MM.1S (cell line): Measurements from ENCODE around the gene SLC29A1.

Source experiments
- DNase-seq: peaks from one replicate; pipeline ENCODE4 v3.0.0-alpha.2; 2015
- H2AFZ ChIP-seq: fragments of 300-600 bp; sonication (generic); 2 replicates; pipeline ENCODE4 v1.6.0; 2016; ENCODE audit warnings: antibody characterized with exemption, low read length
- H3F3A ChIP-seq: fragments of 300-600 bp; sonication (generic); 2 replicates; pipeline ENCODE4 v1.6.1; 2016; ENCODE audit warnings: mild to moderate bottlenecking, antibody characterized with exemption, low read length, moderate library complexity, mixed read lengths; ENCODE audit not compliant: insufficient read depth
- H3K27ac ChIP-seq: fragments of 300-600 bp; sonication (generic); 2 replicates; pipeline ENCODE4 v1.5.1; 2016; ENCODE audit warnings: mild to moderate bottlenecking, low read length
- H3K27me3 ChIP-seq: fragments of 300-600 bp; sonication (generic); replicated peaks from 2 replicates; pipeline ENCODE4 v1.6.0; 2016; ENCODE audit warnings: low read length; ENCODE audit not compliant: insufficient read depth
- H3K36me3 ChIP-seq: fragments of 300-600 bp; sonication (generic); replicated peaks from 2 replicates; pipeline ENCODE4 v1.6.1; 2016; ENCODE audit warnings: mild to moderate bottlenecking, low read length, mixed read lengths; ENCODE audit not compliant: insufficient read depth
- H3K4me1 ChIP-seq: fragments of 300-600 bp; sonication (generic); 2 replicates; pipeline ENCODE4 v1.6.1; 2016; ENCODE audit warnings: low read length, mixed read lengths
- H3K4me2 ChIP-seq: fragments of 300-600 bp; sonication (generic); 2 replicates; pipeline ENCODE4 v1.6.0; 2016; ENCODE audit warnings: low read depth, low read length
- H3K4me3 ChIP-seq: fragments of 300-600 bp; sonication (generic); 2 replicates; pipeline ENCODE4 v1.5.1; 2016; ENCODE audit warnings: low read length, mixed read lengths
- H3K79me2 ChIP-seq: fragments of 300-600 bp; sonication (generic); 2 replicates; pipeline ENCODE4 v1.6.1; 2016; ENCODE audit warnings: mixed run types, low read length, mixed read lengths
- H3K9ac ChIP-seq: fragments of 300-600 bp; sonication (generic); 2 replicates; pipeline ENCODE4 v1.6.1; 2016; ENCODE audit warnings: low read length, mixed read lengths
- H3K9me2 ChIP-seq: fragments of 300-600 bp; sonication (generic); replicated peaks from 2 replicates; pipeline ENCODE4 v1.6.1; 2016; ENCODE audit warnings: mild to moderate bottlenecking, low read length, mixed read lengths; ENCODE audit not compliant: insufficient read depth
- H3K9me3 ChIP-seq: fragments of 300-600 bp; sonication (generic); replicated peaks from 2 replicates; pipeline ENCODE4 v1.6.1; 2016; ENCODE audit warnings: mild to moderate bottlenecking, low read length, mixed read lengths; ENCODE audit not compliant: insufficient read depth
- H4K20me1 ChIP-seq: fragments of 300-600 bp; sonication (generic); 2 replicates; pipeline ENCODE4 v1.6.1; 2016; ENCODE audit warnings: mild to moderate bottlenecking, low read length, moderate library complexity, mixed read lengths; ENCODE audit not compliant: insufficient read depth
- CTCF ChIP-seq: fragments of 300-600 bp; sonication (generic); IDR thresholded peaks from 2 replicates; pipeline ENCODE4 v1.5.1; 2016; ENCODE audit warnings: antibody characterized with exemption, low read length, mixed read lengths
- EZH2 ChIP-seq: fragments of 300-600 bp; sonication (generic); optimal IDR thresholded peaks from 2 replicates; pipeline ENCODE3; 2017; ENCODE audit warnings: low read depth, mild to moderate bottlenecking, antibody characterized with exemption, low read length, mixed read lengths
- EZH2phosphoT487 ChIP-seq: fragments of 300-600 bp; sonication (generic); IDR thresholded peaks from 2 replicates; pipeline ENCODE4 v1.6.1; 2018; ENCODE audit warnings: antibody characterized with exemption, low read length

Gene SLC29A1

GRCh38 chr6:44255871-44256774 lies 32.7 kb downstream of the SLC29A1 start:
- TF ChIP-seq EZH2phosphoT487 (no peak), EZH2 (no peak), CTCF (no peak)
- H3K9me2 ChIP-seq: no peaks in the 10 kb centered on the region
- H3F3A ChIP-seq: peaks cover 78% of the 10 kb centered on the region
- peaks cover 59% of the 10 kb centered on the region for H3K79me2 ChIP-seq
- peak overlapping the region; percentile 89; the same call in 1 of the 2 replicates for H2AFZ ChIP-seq
- peaks cover 11% of the 10 kb centered on the region for H3K36me3 ChIP-seq
- no peaks in the 10 kb centered on the region for H3K9me3 ChIP-seq
- H3K4me3 ChIP-seq: peak overlapping the region; percentile 98
- peak overlapping the region; percentile 97 for H3K4me2 ChIP-seq
- peaks cover 32% of the 10 kb centered on the region for H3K4me1 ChIP-seq
- peak; percentile 34 for DNase-seq
- no peaks in the 10 kb centered on the region for H3K27me3 ChIP-seq
- H4K20me1 ChIP-seq: peaks cover 34% of the 10 kb centered on the region
- H3K9ac ChIP-seq: peak overlapping the region; percentile 91; the same call in 1 of the 2 replicates
- H3K27ac ChIP-seq: peak overlapping the region; percentile 64; the same call in 1 of the 2 replicates

GRCh38 chr6:44256775-44257024 lies 33.3 kb downstream of the SLC29A1 start:
- Histone ChIP-seq H3K79me2 (peaks cover 59% of the 10 kb centered on the region), H4K20me1 (peaks cover 28% of the 10 kb centered on the region), H3K4me2 (peak overlapping the region; percentile 97), H3K4me3 (peak overlapping the region; percentile 98), H3K9ac (peak overlapping the region; percentile 91; the same call in 1 of the 2 replicates), H3K4me1 (peaks cover 35% of the 10 kb centered on the region), H2AFZ (peak overlapping the region; percentile 89), H3K27me3 (no peaks in the 10 kb centered on the region), H3K9me2 (no peaks in the 10 kb centered on the region), H3K36me3 (peaks cover 8% of the 10 kb centered on the region), H3F3A (peaks cover 72% of the 10 kb centered on the region), H3K27ac (peak overlapping the region; percentile 64; the same call in 1 of the 2 replicates), H3K9me3 (no peaks in the 10 kb centered on the region)
- TF ChIP-seq EZH2 (no peak), EZH2phosphoT487 (no peak), CTCF (no peak)
- no peak for DNase-seq

GRCh38 chr6:44257025-44257752 lies 33.8 kb downstream of the SLC29A1 start, which contains the start of gene SLC35B2:
Gene SLC35B2, minus strand, starts transcription at chr6:44257528. Its CDS starts 118 bp downstream, at chr6:44257410.
- peak within 1 kb of the TSS; percentile 97 for H3K4me2 ChIP-seq
- DNase-seq: peak; percentile 69
- peak within 1 kb of the TSS; percentile 89 for H2AFZ ChIP-seq
- peaks cover 4% of the 10 kb centered on the region for H3K36me3 ChIP-seq
- no peaks in the 10 kb centered on the region for H3K9me3 ChIP-seq
- peaks cover 67% of the 10 kb centered on the region for H3F3A ChIP-seq
- peak within 1 kb of the TSS; percentile 98 for H3K4me3 ChIP-seq
- no peaks in the 10 kb centered on the region for H3K27me3 ChIP-seq
- H4K20me1 ChIP-seq: peaks cover 23% of the 10 kb centered on the region
- H3K4me1 ChIP-seq: peaks cover 38% of the 10 kb centered on the region
- H3K9ac ChIP-seq: peak within 1 kb of the TSS; percentile 91
- H3K27ac ChIP-seq: peak within 1 kb of the TSS; percentile 64; the same call in 1 of the 2 replicates
- H3K9me2 ChIP-seq: no peaks in the 10 kb centered on the region
- H3K79me2 ChIP-seq: peaks cover 59% of the 10 kb centered on the region
- TF ChIP-seq CTCF: peak; percentile 39
- TF ChIP-seq EZH2phosphoT487: no peak
- TF ChIP-seq EZH2: no peak
